ENCODE data around the gene PDE6A.

DNA sequence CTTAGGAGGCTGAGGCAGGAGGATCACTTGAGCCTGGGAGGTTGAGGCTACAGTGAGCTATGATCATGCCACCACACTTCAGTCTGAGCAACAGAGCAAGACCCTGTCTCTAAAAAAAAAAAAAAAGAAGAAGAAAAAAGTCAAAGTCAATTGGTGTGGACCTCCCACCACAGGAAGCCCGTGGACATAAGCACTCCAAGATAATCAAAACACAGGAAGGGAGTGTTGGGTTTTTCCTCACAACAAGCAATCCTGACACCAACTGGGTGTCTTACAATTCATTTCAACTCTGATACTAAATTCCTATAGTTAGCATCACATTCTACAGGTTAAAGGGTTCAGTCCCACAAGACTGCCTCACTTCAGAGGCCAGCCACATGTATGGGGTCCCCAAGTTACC, 70.7 kb downstream of the PDE6A start:
- TF ChIP-seq, protein P1, sequence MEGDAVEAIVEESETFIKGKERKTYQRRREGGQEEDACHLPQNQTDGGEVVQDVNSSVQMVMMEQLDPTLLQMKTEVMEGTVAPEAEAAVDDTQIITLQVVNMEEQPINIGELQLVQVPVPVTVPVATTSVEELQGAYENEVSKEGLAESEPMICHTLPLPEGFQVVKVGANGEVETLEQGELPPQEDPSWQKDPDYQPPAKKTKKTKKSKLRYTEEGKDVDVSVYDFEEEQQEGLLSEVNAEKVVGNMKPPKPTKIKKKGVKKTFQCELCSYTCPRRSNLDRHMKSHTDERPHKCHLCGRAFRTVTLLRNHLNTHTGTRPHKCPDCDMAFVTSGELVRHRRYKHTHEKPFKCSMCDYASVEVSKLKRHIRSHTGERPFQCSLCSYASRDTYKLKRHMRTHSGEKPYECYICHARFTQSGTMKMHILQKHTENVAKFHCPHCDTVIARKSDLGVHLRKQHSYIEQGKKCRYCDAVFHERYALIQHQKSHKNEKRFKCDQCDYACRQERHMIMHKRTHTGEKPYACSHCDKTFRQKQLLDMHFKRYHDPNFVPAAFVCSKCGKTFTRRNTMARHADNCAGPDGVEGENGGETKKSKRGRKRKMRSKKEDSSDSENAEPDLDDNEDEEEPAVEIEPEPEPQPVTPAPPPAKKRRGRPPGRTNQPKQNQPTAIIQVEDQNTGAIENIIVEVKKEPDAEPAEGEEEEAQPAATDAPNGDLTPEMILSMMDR (IDR thresholded peaks at IDR 0.05; ENCODE audit: insufficient read depth, low read length): no peak
- no peak for TF ChIP-seq POLR2AphosphoS5 (IDR thresholded peaks at IDR 0.05; ENCODE audit: low read depth)
- TF ChIP-seq, protein P2, sequence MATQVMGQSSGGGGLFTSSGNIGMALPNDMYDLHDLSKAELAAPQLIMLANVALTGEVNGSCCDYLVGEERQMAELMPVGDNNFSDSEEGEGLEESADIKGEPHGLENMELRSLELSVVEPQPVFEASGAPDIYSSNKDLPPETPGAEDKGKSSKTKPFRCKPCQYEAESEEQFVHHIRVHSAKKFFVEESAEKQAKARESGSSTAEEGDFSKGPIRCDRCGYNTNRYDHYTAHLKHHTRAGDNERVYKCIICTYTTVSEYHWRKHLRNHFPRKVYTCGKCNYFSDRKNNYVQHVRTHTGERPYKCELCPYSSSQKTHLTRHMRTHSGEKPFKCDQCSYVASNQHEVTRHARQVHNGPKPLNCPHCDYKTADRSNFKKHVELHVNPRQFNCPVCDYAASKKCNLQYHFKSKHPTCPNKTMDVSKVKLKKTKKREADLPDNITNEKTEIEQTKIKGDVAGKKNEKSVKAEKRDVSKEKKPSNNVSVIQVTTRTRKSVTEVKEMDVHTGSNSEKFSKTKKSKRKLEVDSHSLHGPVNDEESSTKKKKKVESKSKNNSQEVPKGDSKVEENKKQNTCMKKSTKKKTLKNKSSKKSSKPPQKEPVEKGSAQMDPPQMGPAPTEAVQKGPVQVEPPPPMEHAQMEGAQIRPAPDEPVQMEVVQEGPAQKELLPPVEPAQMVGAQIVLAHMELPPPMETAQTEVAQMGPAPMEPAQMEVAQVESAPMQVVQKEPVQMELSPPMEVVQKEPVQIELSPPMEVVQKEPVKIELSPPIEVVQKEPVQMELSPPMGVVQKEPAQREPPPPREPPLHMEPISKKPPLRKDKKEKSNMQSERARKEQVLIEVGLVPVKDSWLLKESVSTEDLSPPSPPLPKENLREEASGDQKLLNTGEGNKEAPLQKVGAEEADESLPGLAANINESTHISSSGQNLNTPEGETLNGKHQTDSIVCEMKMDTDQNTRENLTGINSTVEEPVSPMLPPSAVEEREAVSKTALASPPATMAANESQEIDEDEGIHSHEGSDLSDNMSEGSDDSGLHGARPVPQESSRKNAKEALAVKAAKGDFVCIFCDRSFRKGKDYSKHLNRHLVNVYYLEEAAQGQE (IDR thresholded peaks at IDR 0.05; ENCODE audit: insufficient replicate concordance, low read depth): no peak

All from HL-60 (cell line).